Gastrocnemius medialis (tissue), 4 donors: ENCODE measurements around the gene FOXC2. TPM values are rescaled to one million over a fixed set of nuclear protein-coding genes. Genes with fewer than 3 reads are reported as not detected.

Source experiments
- ATAC-seq, 2 donors: fragments of 150-250 bp; one replicate each; pipeline ENCODE4 v1.9.1; 2016
- DNase-seq, 2 donors: peaks; one replicate each; pipeline ENCODE4 v3.0.0-alpha.2; 2019
- H3K27ac ChIP-seq, 4 donors: fragments of 200-600 bp; sonication (generic); 1 replicate in 1 of 4; 2 replicates in 3 of 4; pipeline ENCODE4 v1.5.1; 2016 to 2018; ENCODE audit warnings: mild to moderate bottlenecking in 2 of 4, moderate library complexity in 1 of 4
- H3K27me3 ChIP-seq, 3 donors: fragments of 200-600 bp; sonication (generic) in 2 of 3; 1 replicate in 1 of 3; 2 replicates in 2 of 3; pipeline versions ENCODE4 v1.5.1 to v1.6.0; 2016 to 2019; ENCODE audit warnings: mild to moderate bottlenecking in 1 of 3, moderate library complexity in 1 of 3
- H3K36me3 ChIP-seq, 2 donors: fragments of 200-600 bp; sonication (generic) in 1 of 2; one replicate each; pipeline ENCODE4 v1.5.1; 2017 to 2018
- H3K4me1 ChIP-seq, 2 donors: fragments of 200-600 bp; sonication (generic) in 1 of 2; one replicate each; pipeline ENCODE4 v1.5.1; 2016 to 2017; ENCODE audit warnings: mild to moderate bottlenecking in 2 of 2
- H3K4me3 ChIP-seq, 4 donors: fragments of 200-600 bp; sonication (generic) in 3 of 4; 1 replicate in 1 of 4; 2 replicates in 3 of 4; pipeline ENCODE4 v1.5.1; 2016 to 2019; ENCODE audit warnings: mild to moderate bottlenecking in 2 of 4
- H3K9me3 ChIP-seq, 3 donors: fragments of 200-600 bp; sonication (generic) in 2 of 3; 1 replicate in 1 of 3; 2 replicates in 2 of 3; pipeline ENCODE4 v1.5.1; 2016 to 2019
- CTCF ChIP-seq, 5 experiments: fragments of 450-650 bp in 3 of 5; fragments of 200-600 bp in 2 of 5; sonication (generic) in 2 of 5; IDR thresholded peaks in 4 of 5; conservative IDR thresholded peaks in 1 of 5; 1 replicate in 4 of 5; 2 replicates in 1 of 5; pipeline ENCODE4 v1.5.1; 2016 to 2019; ENCODE audit warnings: antibody characterized with exemption in 5 of 5, mild to moderate bottlenecking in 3 of 5, moderate library complexity in 3 of 5
- POLR2A ChIP-seq, 2 donors: fragments of 450-650 bp; IDR thresholded peaks; one replicate each; pipeline ENCODE4 v1.6.1; 2017; ENCODE audit warnings: antibody characterized with exemption in 2 of 2, mild to moderate bottlenecking in 2 of 2, moderate library complexity in 2 of 2
- in situ Hi-C, 4 donors: fragments of 200-750 bp; cut with MboI; loops; one replicate each; pipeline versions ENCODE4 v1.15.0 to v1.8.0; 2017; ENCODE audit warnings: low sequenced_read_pairs in 4 of 4
- intact Hi-C: fragments of 100-400 bp; cut with DNase I; formaldehyde crosslinking; loops from one replicate; pipeline ENCODE4 v1.15.1; 2023; ENCODE audit warnings: low total_unique reads
- total RNA-seq, 4 donors: library from RNA; depleted of rRNA; stranded (reverse); fragments of >200 nt; gene quantifications; one replicate each; pipeline versions ENCODE4 v1.1.0 to v1.2.3, GENCODE V29; 2016

FOXC2 gene
- total RNA-seq, 4 donors from 2014 or later: 0.17 to 1.0 (median 0.29) TPM

GRCh38 chr16:86618431-86619238, 52.0 kb downstream of the FOXC2 start:
- peak overlapping the region in 3 of 4 donors; percentile 14 to 22 (median 20) for H3K4me3 ChIP-seq
- TF ChIP-seq POLR2A (IDR thresholded peaks at IDR 0.05) (no peak), CTCF (IDR thresholded peaks at IDR 0.05 in 4 of 5, conservative IDR thresholded peaks at IDR 0.05 in 1 of 5) (no peak)
- intact Hi-C loops: no loop called here
- H3K27ac ChIP-seq: no peak overlapping the region
- no peaks in the 10 kb centered on the region for H3K27me3 ChIP-seq
- no peak for DNase-seq
- in situ Hi-C loops: no loop called here
- no peaks in the 10 kb centered on the region for H3K36me3 ChIP-seq
- no peaks in the 10 kb centered on the region for H3K9me3 ChIP-seq
- H3K4me1 ChIP-seq: peaks cover 16 to 20% of the 10 kb centered on the region in 2 donors
- ATAC-seq: peak in 1 of 2 donors; percentile 9

Other genes with a start within 250 kb of the FOXC2 start
- gene FOXF1, start 56.3 kb upstream of the FOXC2 start, total RNA-seq: under 1 TPM in 2 of 4 donors, not detected in 2; 0.07 to 0.10 TPM
- gene MTHFSD, start 11.6 kb upstream of the FOXC2 start, total RNA-seq: 10 to 100 TPM; 10.9 to 31.2 (median 16.0) TPM
- 1 to 10 TPM; 2.0 to 5.9 (median 3.3) TPM for gene FOXL1, start 11.7 kb downstream of the FOXC2 start, total RNA-seq